ENCODE measurements around the gene FCGR3A. TPM values are rescaled to one million over a fixed set of nuclear protein-coding genes. Genes with fewer than 3 reads are reported as not detected.
A peak's percentile ranks its signal among the peaks of the same experiment; 100 is the strongest.
"Not testable (repeated sequence)": the region's sequence is repeated elsewhere in the genome, so short reads cannot be mapped to it uniquely, and the experiment has no call there.

FCGR3A gene
- total RNA-seq, 2 donors from 2014 or later: 0.31 to 4.3 TPM

DNA sequence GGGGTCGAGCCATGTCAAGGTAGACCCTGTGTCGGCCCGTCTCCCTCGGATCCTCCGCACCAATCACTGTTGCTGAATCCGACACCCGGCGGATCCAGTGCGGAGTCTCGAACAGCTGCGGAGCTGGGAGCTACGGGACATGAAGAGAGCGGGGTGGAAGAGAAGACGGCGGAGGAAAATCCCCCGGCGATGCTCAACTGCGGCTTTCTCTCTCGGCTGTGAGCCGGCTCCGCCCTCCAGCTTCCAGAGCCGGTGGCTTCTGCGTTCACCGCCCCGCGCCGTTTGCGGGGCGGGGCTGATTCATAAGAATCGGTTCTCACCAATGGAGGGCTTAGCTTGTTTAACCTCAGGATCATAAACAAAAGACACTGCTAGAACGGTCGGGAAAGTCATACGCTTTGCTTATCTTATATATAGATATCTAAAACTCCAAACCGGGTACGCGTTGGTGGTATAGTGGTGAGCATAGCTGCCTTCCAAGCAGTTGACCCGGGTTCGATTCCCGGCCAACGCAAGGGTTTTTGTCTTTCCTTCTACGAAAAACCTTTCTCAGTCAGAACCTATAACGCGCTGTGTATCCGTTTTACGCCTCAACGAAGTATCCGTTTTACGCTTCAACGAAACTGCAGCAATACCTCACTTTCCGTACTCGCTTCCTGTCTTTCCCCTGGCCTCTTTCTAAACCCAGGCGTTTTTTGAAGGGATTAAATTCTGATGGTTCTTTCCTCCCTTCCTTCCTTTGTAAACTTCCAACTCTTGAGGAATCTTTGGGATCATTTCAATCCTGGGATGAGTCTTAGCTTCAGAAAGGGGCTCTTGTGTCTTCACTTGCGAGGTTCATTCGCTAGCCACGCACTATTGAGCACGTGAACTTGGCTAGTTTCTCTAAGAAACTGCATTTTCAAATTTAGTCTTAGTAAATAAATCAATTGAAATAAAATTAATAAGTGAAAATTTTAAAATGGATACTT is 18.7 kb downstream of the FCGR3A start:
- Mint-ChIP-seq H3K27ac (peak overlapping the region; percentile 100), H3K4me3 (peak overlapping the region; percentile 89), H3K4me1 (peaks cover 16% of the 10 kb centered on the region)
- not testable (repeated sequence) for H3K36me3 Mint-ChIP-seq (ENCODE audit: low read depth); H3K27me3 Mint-ChIP-seq; H3K9me3 ChIP-seq (ENCODE audit: control insufficient read depth, low read length, poor library complexity, severe bottlenecking)
- ATAC-seq (peak; percentile 88), DNase-seq (peak; percentile 74 to 84 (median 83))

DNA sequence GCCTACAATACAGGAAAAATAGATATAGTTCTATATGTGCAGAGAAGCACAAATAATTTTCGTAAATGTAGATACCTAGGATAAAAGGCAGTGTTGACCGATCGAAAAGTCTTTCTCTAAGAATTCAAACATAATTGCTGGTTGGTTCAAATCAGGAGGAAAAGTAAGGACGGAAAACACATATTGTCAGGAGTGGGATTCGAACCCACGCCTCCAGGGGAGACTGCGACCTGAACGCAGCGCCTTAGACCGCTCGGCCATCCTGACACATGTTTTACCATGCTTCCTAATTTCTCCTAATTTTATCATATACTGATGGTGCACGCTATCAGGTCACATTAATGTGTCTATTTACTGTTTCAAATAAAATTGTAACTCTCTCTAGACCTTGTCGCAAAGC is 19.5 kb downstream of the FCGR3A start:
- H3K9me3 ChIP-seq (ENCODE audit: control insufficient read depth, low read length, poor library complexity, severe bottlenecking); H3K36me3 Mint-ChIP-seq (ENCODE audit: low read depth); H3K27me3 Mint-ChIP-seq: not testable (repeated sequence)
- peak overlapping the region; percentile 100 for H3K27ac Mint-ChIP-seq
- ATAC-seq (peak; percentile 44), DNase-seq (peak in 2 of 3 donors; percentile 42 to 45)
- H3K4me1 Mint-ChIP-seq: peaks cover 16% of the 10 kb centered on the region
- peak overlapping the region; percentile 89 for H3K4me3 Mint-ChIP-seq

DNA sequence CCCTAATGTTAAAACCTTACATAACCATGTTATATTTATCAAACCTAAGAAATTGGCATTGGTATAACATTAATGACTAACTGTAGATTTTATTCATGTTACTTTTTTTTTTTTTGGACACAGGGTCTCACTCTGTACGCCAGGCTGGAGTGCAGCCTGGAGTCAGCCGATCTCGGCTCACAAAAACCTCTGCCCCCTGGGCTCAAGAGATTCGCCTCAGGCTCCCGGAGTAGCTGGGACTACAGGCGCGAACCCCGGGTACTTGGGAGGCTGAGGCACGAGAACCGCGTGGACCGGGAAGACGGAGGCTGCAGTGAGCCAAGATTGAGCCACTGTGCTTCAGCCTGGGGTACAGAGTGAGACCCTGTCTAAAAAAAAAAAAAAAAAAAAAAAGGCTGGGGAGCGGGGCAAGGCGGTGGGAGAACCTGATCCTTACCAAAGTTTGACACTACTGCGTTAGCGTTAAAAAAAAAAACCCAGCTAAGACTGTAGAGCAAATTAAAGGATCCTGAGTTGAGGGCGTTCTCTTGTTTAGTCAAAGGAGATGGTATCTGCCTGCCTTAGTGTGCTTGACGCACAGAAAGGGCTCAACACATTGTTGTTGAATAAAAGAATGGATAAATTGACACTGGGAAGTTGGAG is 20.0 kb downstream of the FCGR3A start:
- not testable (repeated sequence) for H3K27me3 Mint-ChIP-seq; H3K9me3 ChIP-seq (ENCODE audit: control insufficient read depth, low read length, poor library complexity, severe bottlenecking); DNase-seq; ATAC-seq; H3K36me3 Mint-ChIP-seq (ENCODE audit: low read depth)
- H3K4me3 Mint-ChIP-seq: peak overlapping the region; percentile 89
- peaks cover 16% of the 10 kb centered on the region for H3K4me1 Mint-ChIP-seq
- peak overlapping the region; percentile 100 for H3K27ac Mint-ChIP-seq

DNA sequence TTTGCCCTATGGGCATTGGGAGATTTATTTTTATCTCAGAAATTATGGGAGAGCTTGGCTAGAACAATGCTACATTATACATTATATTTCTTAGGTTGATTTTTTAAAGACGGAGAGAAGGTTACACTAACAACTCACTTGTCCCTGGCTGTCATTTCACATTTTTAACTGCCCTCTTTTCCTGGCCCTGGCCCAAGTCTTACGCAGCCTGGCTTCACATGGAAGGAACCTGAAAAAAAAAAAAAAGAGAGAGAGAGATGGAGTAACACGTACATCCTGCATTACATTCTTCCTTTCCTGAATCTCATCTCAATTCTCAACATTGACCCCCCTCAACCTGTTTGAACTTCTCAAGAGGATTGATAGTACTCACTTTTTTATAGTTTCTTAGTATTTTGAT is 21.1 kb downstream of the FCGR3A start:
- H3K4me3 Mint-ChIP-seq; H3K27ac Mint-ChIP-seq; H3K9me3 ChIP-seq (ENCODE audit: control insufficient read depth, low read length, poor library complexity, severe bottlenecking); ATAC-seq; DNase-seq; H3K36me3 Mint-ChIP-seq (ENCODE audit: low read depth): not testable (repeated sequence)
- H3K27me3 Mint-ChIP-seq: peaks cover 10% of the 10 kb centered on the region
- peaks cover 19% of the 10 kb centered on the region for H3K4me1 Mint-ChIP-seq

DNA sequence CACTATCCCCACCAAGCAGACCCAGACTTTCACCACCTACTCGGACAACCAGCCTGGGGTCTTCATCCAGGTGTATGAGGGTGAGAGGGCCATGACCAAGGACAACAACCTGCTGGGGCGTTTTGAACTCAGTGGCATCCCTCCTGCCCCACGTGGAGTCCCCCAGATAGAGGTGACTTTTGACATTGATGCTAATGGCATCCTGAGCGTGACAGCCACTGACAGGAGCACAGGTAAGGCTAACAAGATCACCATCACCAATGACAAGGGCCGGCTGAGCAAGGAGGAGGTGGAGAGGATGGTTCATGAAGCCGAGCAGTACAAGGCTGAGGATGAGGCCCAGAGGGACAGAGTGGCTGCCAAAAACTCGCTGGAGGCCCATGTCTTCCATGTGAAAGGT is 23.7 kb downstream of the FCGR3A start:
- ATAC-seq; H3K9me3 ChIP-seq (ENCODE audit: control insufficient read depth, low read length, poor library complexity, severe bottlenecking); DNase-seq; H3K36me3 Mint-ChIP-seq (ENCODE audit: low read depth); H3K4me3 Mint-ChIP-seq; H3K27ac Mint-ChIP-seq: not testable (repeated sequence)
- Mint-ChIP-seq H3K4me1 (peaks cover 17% of the 10 kb centered on the region), H3K27me3 (peaks cover 13% of the 10 kb centered on the region)

DNA sequence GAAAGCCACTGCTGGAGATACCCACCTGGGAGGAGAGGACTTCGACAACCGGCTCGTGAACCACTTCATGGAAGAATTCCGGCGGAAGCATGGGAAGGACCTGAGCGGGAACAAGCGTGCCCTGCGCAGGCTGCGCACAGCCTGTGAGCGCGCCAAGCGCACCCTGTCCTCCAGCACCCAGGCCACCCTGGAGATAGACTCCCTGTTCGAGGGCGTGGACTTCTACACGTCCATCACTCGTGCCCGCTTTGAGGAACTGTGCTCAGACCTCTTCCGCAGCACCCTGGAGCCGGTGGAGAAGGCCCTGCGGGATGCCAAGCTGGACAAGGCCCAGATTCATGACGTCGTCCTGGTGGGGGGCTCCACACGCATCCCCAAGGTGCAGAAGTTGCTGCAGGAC is 24.3 kb downstream of the FCGR3A start:
- Mint-ChIP-seq H3K4me1 (peaks cover 11% of the 10 kb centered on the region), H3K4me3 (peak overlapping the region; percentile 87)
- H3K27ac Mint-ChIP-seq; ATAC-seq; H3K27me3 Mint-ChIP-seq; H3K9me3 ChIP-seq (ENCODE audit: control insufficient read depth, low read length, poor library complexity, severe bottlenecking); H3K36me3 Mint-ChIP-seq (ENCODE audit: low read depth); DNase-seq: not testable (repeated sequence)

DNA sequence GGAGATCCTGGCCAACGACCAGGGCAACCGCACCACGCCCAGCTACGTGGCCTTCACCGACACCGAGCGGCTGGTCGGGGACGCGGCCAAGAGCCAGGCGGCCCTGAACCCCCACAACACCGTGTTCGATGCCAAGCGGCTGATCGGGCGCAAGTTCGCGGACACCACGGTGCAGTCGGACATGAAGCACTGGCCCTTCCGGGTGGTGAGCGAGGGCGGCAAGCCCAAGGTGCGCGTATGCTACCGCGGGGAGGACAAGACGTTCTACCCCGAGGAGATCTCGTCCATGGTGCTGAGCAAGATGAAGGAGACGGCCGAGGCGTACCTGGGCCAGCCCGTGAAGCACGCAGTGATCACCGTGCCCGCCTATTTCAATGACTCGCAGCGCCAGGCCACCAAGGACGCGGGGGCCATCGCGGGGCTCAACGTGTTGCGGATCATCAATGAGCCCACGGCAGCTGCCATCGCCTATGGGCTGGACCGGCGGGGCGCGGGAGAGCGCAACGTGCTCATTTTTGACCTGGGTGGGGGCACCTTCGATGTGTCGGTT is 24.8 kb downstream of the FCGR3A start:
- H3K4me1 Mint-ChIP-seq; H3K27me3 Mint-ChIP-seq; H3K36me3 Mint-ChIP-seq (ENCODE audit: low read depth); H3K27ac Mint-ChIP-seq; H3K9me3 ChIP-seq (ENCODE audit: control insufficient read depth, low read length, poor library complexity, severe bottlenecking); DNase-seq: not testable (repeated sequence)
- peak; percentile 29 for ATAC-seq
- H3K4me3 Mint-ChIP-seq: peak overlapping the region; percentile 87

DNA sequence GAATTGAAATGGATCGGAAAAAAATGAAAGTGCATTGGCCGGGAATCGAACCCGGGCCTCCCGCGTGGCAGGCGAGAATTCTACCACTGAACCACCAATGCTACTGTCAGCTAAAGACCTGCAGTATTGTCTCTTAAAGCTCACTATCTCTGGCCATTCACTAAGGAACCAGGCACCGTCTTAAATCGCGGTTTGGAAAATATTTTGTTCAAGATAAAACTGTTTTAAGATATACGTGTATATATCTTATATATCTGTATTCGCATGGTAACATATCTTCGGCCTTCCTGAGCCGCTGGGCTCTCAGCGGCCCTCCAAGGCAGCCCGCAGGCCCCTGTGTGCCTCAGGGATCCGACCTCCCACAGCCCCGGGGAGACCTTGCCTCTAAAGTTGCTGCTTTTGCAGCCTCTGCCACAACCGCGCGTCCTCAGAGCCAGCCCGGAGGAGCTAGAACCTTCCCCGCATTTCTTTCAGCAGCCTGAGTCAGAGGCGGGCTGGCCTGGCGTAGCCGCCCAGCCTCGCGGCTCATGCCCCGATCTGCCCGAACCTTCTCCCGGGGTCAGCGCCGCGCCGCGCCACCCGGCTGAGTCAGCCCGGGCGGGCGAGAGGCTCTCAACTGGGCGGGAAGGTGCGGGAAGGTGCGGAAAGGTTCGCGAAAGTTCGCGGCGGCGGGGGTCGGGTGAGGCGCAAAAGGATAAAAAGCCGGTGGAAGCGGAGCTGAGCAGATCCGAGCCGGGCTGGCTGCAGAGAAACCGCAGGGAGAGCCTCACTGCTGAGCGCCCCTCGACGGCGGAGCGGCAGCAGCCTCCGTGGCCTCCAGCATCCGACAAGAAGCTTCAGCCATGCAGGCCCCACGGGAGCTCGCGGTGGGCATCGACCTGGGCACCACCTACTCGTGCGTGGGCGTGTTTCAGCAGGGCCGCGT is 25.5 kb downstream of the FCGR3A start, which contains the start of gene HSPA6:
Gene HSPA6 (plus strand): TSS at position 724 of the 925 bp plus-strand sequence. CDS start 119 bp downstream, at position 843.
- H3K4me1 Mint-ChIP-seq; H3K9me3 ChIP-seq (ENCODE audit: control insufficient read depth, low read length, poor library complexity, severe bottlenecking); H3K27me3 Mint-ChIP-seq; H3K36me3 Mint-ChIP-seq (ENCODE audit: low read depth): not testable (repeated sequence)
- DNase-seq: peak; percentile 37 to 64 (median 45)
- peak within 1 kb of the TSS; percentile 98 for H3K27ac Mint-ChIP-seq
- peak; percentile 78 for ATAC-seq
- peak within 1 kb of the TSS; percentile 87 for H3K4me3 Mint-ChIP-seq

DNA sequence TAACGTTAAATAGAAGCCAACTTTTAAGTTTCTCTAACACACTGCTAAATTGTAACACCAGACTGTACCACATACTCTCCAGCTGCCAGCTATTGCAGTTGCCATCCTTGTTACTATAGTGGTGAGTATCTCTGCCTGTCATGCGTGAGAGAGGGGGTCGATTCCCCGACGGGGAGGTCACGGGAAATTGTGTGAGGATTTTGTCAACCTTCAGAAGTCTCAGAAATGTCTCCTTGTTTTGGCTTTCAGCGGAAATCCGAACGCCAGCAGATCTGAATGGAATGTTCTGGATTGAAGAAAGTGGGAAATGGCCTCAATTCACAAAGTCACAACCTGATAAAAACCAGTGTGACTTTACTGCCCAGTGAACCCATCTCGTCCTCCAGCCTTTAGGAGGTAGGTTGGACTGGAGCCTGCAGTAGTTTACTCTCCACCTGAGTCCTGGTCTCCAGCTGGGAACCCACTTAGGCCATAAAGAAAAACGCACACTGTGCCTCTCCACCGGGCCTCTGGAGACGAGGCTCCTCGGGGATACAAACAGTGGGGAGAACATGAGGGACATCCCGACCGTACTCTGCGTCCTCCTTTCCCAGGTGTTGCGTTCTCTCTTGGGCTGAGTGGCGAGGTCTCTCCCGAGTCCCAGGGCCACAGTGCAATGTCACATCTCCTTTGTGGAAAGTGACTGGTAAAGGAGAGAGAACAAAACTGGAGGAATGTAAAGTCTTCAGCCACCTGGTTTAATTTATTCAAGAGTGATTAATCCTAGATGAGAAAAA is 26.4 kb downstream of the FCGR3A start:
- not testable (repeated sequence) for H3K27me3 Mint-ChIP-seq; H3K9me3 ChIP-seq (ENCODE audit: control insufficient read depth, low read length, poor library complexity, severe bottlenecking); ATAC-seq; H3K4me1 Mint-ChIP-seq; DNase-seq; H3K36me3 Mint-ChIP-seq (ENCODE audit: low read depth)
- peak overlapping the region; percentile 98 for H3K27ac Mint-ChIP-seq
- peak overlapping the region; percentile 87 for H3K4me3 Mint-ChIP-seq

DNA sequence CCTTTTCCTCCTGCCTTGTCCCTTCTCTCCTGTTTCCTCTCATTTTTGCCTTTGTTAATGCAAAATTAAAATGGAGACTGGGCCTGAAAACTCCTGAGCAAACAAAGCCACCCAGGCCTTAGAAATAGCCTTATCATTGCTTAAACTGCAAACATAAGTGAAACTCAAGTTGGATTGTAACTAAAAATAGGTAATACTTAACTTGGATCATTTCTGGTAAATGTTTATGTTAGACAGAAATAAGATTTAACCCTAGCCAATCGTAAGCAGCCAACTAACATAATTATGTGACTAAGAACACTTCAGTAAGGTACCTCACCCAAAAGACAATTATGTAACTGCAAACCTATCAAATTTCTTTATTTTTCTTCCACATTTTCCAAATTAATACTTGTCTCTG is 35.7 kb downstream of the FCGR3A start:
- not testable (repeated sequence) for DNase-seq; H3K4me1 Mint-ChIP-seq; H3K9me3 ChIP-seq (ENCODE audit: control insufficient read depth, low read length, poor library complexity, severe bottlenecking); ATAC-seq; H3K36me3 Mint-ChIP-seq (ENCODE audit: low read depth); H3K27ac Mint-ChIP-seq; H3K4me3 Mint-ChIP-seq
- H3K27me3 Mint-ChIP-seq: peaks cover 13% of the 10 kb centered on the region

DNA sequence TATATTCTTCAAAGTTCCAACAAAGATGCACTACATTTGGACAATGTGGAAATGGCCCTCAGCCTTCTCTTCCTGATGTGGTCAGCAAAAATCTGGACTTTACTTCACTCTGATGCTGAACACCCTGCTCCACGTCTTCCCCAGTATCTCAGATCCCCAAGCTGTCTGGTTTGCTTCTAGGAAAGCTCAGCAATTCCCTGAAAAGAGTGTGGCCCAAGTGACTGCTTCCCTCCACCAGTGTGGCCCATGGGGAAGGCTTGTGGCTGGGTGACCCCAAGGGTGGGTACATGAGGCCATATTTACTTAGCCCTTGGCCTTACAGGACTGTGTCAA is 36.2 kb downstream of the FCGR3A start:
- Mint-ChIP-seq H3K27me3 (peaks cover 17% of the 10 kb centered on the region), H3K27ac (peak overlapping the region; percentile 21)
- not testable (repeated sequence) for ATAC-seq; DNase-seq; H3K36me3 Mint-ChIP-seq (ENCODE audit: low read depth); H3K4me1 Mint-ChIP-seq; H3K4me3 Mint-ChIP-seq; H3K9me3 ChIP-seq (ENCODE audit: control insufficient read depth, low read length, poor library complexity, severe bottlenecking)
